ENCODE data around the gene SPAG8. TPM values are rescaled to one million over a fixed set of nuclear protein-coding genes. Genes with fewer than 3 reads are reported as not detected.

SPAG8 gene
- total RNA-seq, 2 donors from 2014 or later, result 0.68 to 9.2 TPM

- TF ChIP-seq POLR2A (IDR thresholded peaks at IDR 0.05) (no peak), CTCF (IDR thresholded peaks at IDR 0.05) (no peak), POLR2AphosphoS5 (IDR thresholded peaks at IDR 0.05) (no peak)
- no peak overlapping the region for H3K27ac ChIP-seq
- H3K36me3 ChIP-seq, result no peaks in the 10 kb centered on the region
- H3K27me3 ChIP-seq (replicated peaks; ENCODE audit: insufficient read depth), result no peaks in the 10 kb centered on the region
- intact Hi-C loops (cut with DNase I), result no loop called here
- no peak for DNase-seq (ENCODE audit: low spot score)
- peaks cover 23% of the 10 kb centered on the region for H3K4me1 ChIP-seq (replicated peaks)
- 95% methylated on average over 5 of the region's 5 CpGs for WGBS
- H3K9me3 ChIP-seq, result no peaks in the 10 kb centered on the region
- H3K4me3 ChIP-seq, result no peak overlapping the region
These were observed 24.5 kb upstream of the SPAG8 start for GRCh38 chr9:35836595-35836994.

GRCh38 chr9:35835766-35836165, 23.7 kb upstream of the SPAG8 start:
- intact Hi-C loops (cut with DNase I), result no loop called here
- no peak overlapping the region for H3K27ac ChIP-seq

GRCh38 chr9:35835216-35835632, 23.2 kb upstream of the SPAG8 start:
- TF ChIP-seq CTCF (IDR thresholded peaks at IDR 0.05) (peak in 2 of 4 experiments; percentile 5 to 17), POLR2AphosphoS5 (IDR thresholded peaks at IDR 0.05) (no peak)
- DNase-seq (ENCODE audit: low spot score), result no peak
- peaks cover 33% of the 10 kb centered on the region for H3K4me1 ChIP-seq (replicated peaks)
- 93% methylated on average over 3 of the region's 3 CpGs for WGBS
- H3K27ac ChIP-seq, result no peak overlapping the region
- no peak overlapping the region for H3K4me3 ChIP-seq
- H3K27me3 ChIP-seq (replicated peaks; ENCODE audit: insufficient read depth), result no peaks in the 10 kb centered on the region
- intact Hi-C loops (cut with DNase I), result no loop called here
- H3K36me3 ChIP-seq, result no peaks in the 10 kb centered on the region
- H3K9me3 ChIP-seq, result no peaks in the 10 kb centered on the region

More at GRCh38 chr9:35835766-35836165, 23.7 kb upstream of the SPAG8 start:
- H3K4me1 ChIP-seq (replicated peaks), result peaks cover 29% of the 10 kb centered on the region
- WGBS, result 83% methylated on average over 2 of the region's 2 CpGs
- no peak overlapping the region for H3K4me3 ChIP-seq
- TF ChIP-seq CTCF (IDR thresholded peaks at IDR 0.05), result no peak
- no peak for TF ChIP-seq POLR2A (IDR thresholded peaks at IDR 0.05)
- no peak for TF ChIP-seq POLR2AphosphoS5 (IDR thresholded peaks at IDR 0.05)
- H3K27me3 ChIP-seq (replicated peaks; ENCODE audit: insufficient read depth), result no peaks in the 10 kb centered on the region
- DNase-seq (ENCODE audit: low spot score), result no peak
- H3K9me3 ChIP-seq, result no peaks in the 10 kb centered on the region
- no peaks in the 10 kb centered on the region for H3K36me3 ChIP-seq

GRCh38 chr9:35834260-35835215, 22.5 kb upstream of the SPAG8 start:
- TF ChIP-seq CTCF (IDR thresholded peaks at IDR 0.05), result no peak
- 77% methylated on average over 14 of the region's 14 CpGs for WGBS
- peak overlapping the region; percentile 83 to 99 for H3K27ac ChIP-seq
- H3K9me3 ChIP-seq, result no peaks in the 10 kb centered on the region
- H3K27me3 ChIP-seq (replicated peaks; ENCODE audit: insufficient read depth), result no peaks in the 10 kb centered on the region
- no peak for DNase-seq (ENCODE audit: low spot score)
- no peaks in the 10 kb centered on the region for H3K36me3 ChIP-seq
- H3K4me3 ChIP-seq, result no peak overlapping the region
- intact Hi-C loops (cut with DNase I), result no loop called here
- peaks cover 36% of the 10 kb centered on the region for H3K4me1 ChIP-seq (replicated peaks)

GRCh38 chr9:35832814-35833213, 20.8 kb upstream of the SPAG8 start:
- TF ChIP-seq POLR2AphosphoS5 (IDR thresholded peaks at IDR 0.05) (peak; percentile 77), CTCF (IDR thresholded peaks at IDR 0.05) (no peak), POLR2A (IDR thresholded peaks at IDR 0.05) (no peak)
- 54% methylated on average over 5 of the region's 5 CpGs for WGBS
- H3K4me1 ChIP-seq (replicated peaks), result peaks cover 36% of the 10 kb centered on the region

More at GRCh38 chr9:35832814-35833213, 20.8 kb upstream of the SPAG8 start:
- peak; percentile 83 for DNase-seq (ENCODE audit: low spot score)
- Histone ChIP-seq H3K27ac (peak overlapping the region; percentile 83 to 99), H3K36me3 (no peaks in the 10 kb centered on the region), H3K9me3 (no peaks in the 10 kb centered on the region), H3K4me3 (no peak overlapping the region), H3K27me3 (replicated peaks; ENCODE audit: insufficient read depth) (no peaks in the 10 kb centered on the region)
- intact Hi-C loops (cut with DNase I), result no loop called here

Data from prostate gland (tissue), 2 donors.